Caki2 (cell line): ENCODE results near the gene AVPR1B. TPM values are rescaled to one million over a fixed set of nuclear protein-coding genes. Genes with fewer than 3 reads are reported as not detected.

ENCODE experiments used
- DNase-seq: peaks from one replicate; pipeline ENCODE4 v3.0.0-alpha.2; 2015; ENCODE audit warnings: low read depth
- in situ Hi-C: cut with HindIII; loops from 2 replicates; pipeline ENCODE4 v1.10.0; 2016; ENCODE audit warnings: low sequenced_read_pairs, low pct_unique_long_range_greater_than_20kb, mixed read lengths
- total RNA-seq: library from RNA; depleted of rRNA; stranded (reverse); fragments of >200 nt; shearing (Covaris generic); gene quantifications from 2 replicates; pipeline ENCODE4 v1.2.3, GENCODE V29; 2014; ENCODE audit warnings: low replicate concordance

The AVPR1B gene
- total RNA-seq, 1 experiment from 2014 or later, result not detected

- no peak for DNase-seq
- in situ Hi-C loops, result no loop called here
Measured at GRCh38 chr1:206115791-206116190, 1.4 kb downstream of the AVPR1B start.

GRCh38 chr1:206114692-206115640 is 2.2 kb downstream of the AVPR1B start:
- no peak for DNase-seq
- in situ Hi-C loops, result no loop called here

GRCh38 chr1:206112600-206113301 is 4.4 kb downstream of the AVPR1B start:
- no peak for DNase-seq
- in situ Hi-C loops, result no loop called here

- in situ Hi-C loops, result no loop called here
- DNase-seq, result no peak
Measured at GRCh38 chr1:206111271-206111927, 5.8 kb downstream of the AVPR1B start.

GRCh38 chr1:206110820-206111219 is 6.4 kb downstream of the AVPR1B start:
- in situ Hi-C loops, result no loop called here
- DNase-seq, result no peak

- in situ Hi-C loops, result no loop called here
Measured at GRCh38 chr1:206110161-206110560, 7.0 kb downstream of the AVPR1B start.

GRCh38 chr1:206109718-206110117 is 7.5 kb downstream of the AVPR1B start:
- in situ Hi-C loops, result no loop called here
- DNase-seq, result no peak

More at GRCh38 chr1:206110161-206110560, 7.0 kb downstream of the AVPR1B start:
- no peak for DNase-seq

GRCh38 chr1:206108635-206109034 is 8.6 kb downstream of the AVPR1B start:
- in situ Hi-C loops, result no loop called here
- no peak for DNase-seq

- DNase-seq, result no peak
- in situ Hi-C loops, result no loop called here
Measured at GRCh38 chr1:206107168-206107544, 10.0 kb downstream of the AVPR1B start.

- in situ Hi-C loops, result no loop called here
- DNase-seq, result peak; percentile 59
Measured at GRCh38 chr1:206106328-206107167, 10.6 kb downstream of the AVPR1B start.

- DNase-seq, result no peak
- in situ Hi-C loops, result no loop called here
Measured at GRCh38 chr1:206105464-206105995, 11.7 kb downstream of the AVPR1B start.

GRCh38 chr1:206103979-206104378 is 13.2 kb downstream of the AVPR1B start:
- in situ Hi-C loops, result no loop called here

GRCh38 chr1:206102292-206102936 is 14.8 kb downstream of the AVPR1B start:
- in situ Hi-C loops, result no loop called here
- DNase-seq, result no peak

More at GRCh38 chr1:206103979-206104378, 13.2 kb downstream of the AVPR1B start:
- DNase-seq, result no peak

GRCh38 chr1:206101351-206102045 is 15.7 kb downstream of the AVPR1B start:
- in situ Hi-C loops, result no loop called here
- no peak for DNase-seq

GRCh38 chr1:206100226-206100815 is 16.9 kb downstream of the AVPR1B start:
- in situ Hi-C loops, result no loop called here
- DNase-seq, result no peak

- in situ Hi-C loops, result no loop called here
- DNase-seq, result no peak
Measured at GRCh38 chr1:206098242-206098919, 18.8 kb downstream of the AVPR1B start.
